HepG2 (cell line): Measurements from ENCODE around the gene MYH9. TPM values are rescaled to one million over a fixed set of nuclear protein-coding genes. Genes with fewer than 3 reads are reported as not detected.
A peak's percentile ranks its signal among the peaks of the same experiment; 100 is the strongest.

Source experiments
- BHLHE40 ChIP-seq: IDR thresholded peaks from 2 replicates; pipeline ENCODE4 v1.6.1; 2011; ENCODE audit warnings: low read length, improper control_type of control experiment
- ERF ChIP-seq: IDR thresholded peaks from 2 replicates; pipeline ENCODE4 v1.6.1; 2018; ENCODE audit warnings: missing biosample characterization, missing genetic modification reagents
- GTF2F1 ChIP-seq: fragments of 150-350 bp; IDR thresholded peaks from 2 replicates; pipeline ENCODE4 v1.6.1; 2014; ENCODE audit warnings: low read length
- HHEX ChIP-seq: IDR thresholded peaks from 2 replicates; pipeline ENCODE4 v1.6.1; 2016; ENCODE audit warnings: control low read depth
- HMG20B ChIP-seq: conservative IDR thresholded peaks from 2 replicates; pipeline ENCODE4 v1.6.1; 2016; ENCODE audit warnings: missing genetic modification reagents, missing compliant biosample characterization
- HNF4A ChIP-seq: sonication (generic); formaldehyde crosslinking; IDR thresholded peaks from 2 replicates; pipeline ENCODE4 v1.4.0; 2020; ENCODE audit warnings: missing genetic modification reagents
- KLF11 ChIP-seq: IDR thresholded peaks from 2 replicates; pipeline ENCODE4 v1.6.1; 2016; ENCODE audit warnings: missing compliant biosample characterization
- ZNF589 ChIP-seq: sonication (generic); formaldehyde crosslinking; conservative IDR thresholded peaks from 2 replicates; pipeline ENCODE4 v1.8.0; 2022; ENCODE audit warnings: mild to moderate bottlenecking, moderate library complexity, missing genetic modification reagents
- polyA plus RNA-seq, 8 experiments: library from polyadenylated mRNA; depleted of rRNA in 3 of 8; stranded (reverse) in 7 of 8; unstranded in 1 of 8; fragments of >200 nt; fragmentation: Illumina TruSeq in 4 of 8; extraction: Trizol in 4 of 8; gene quantifications; 2 replicates each; pipeline versions ENCODE4 v1.2.1 to v1.2.3, GENCODE V29; 2011 to 2016; ENCODE audit warnings: low read depth in 4 of 8, missing spikeins in 1 of 8, mixed read lengths in 1 of 8; ENCODE audit not compliant: insufficient read depth in 1 of 8
- total RNA-seq, 5 experiments: library from RNA; depleted of rRNA; stranded (reverse); fragments of >200 nt; fragmentation: Illumina TruSeq; extraction: Trizol; gene quantifications; 2 replicates each; pipeline ENCODE4 v1.2.3, GENCODE V29; 2016; ENCODE audit warnings: low read depth in 1 of 5
- TF ChIP-seq, protein P1 (sequence below): sonication (generic); formaldehyde crosslinking; IDR thresholded peaks from 2 replicates; pipeline ENCODE4 v1.4.0; 2020; ENCODE audit warnings: missing genetic modification reagents
- TF ChIP-seq, protein P2 (sequence below): sonication (generic); formaldehyde crosslinking; IDR thresholded peaks from 2 replicates; pipeline ENCODE4 v1.4.0; 2020; ENCODE audit warnings: missing genetic modification reagents, low read depth, mild to moderate bottlenecking, borderline replicate concordance

The MYH9 gene
- total and polyA plus RNA-seq, 2 of the 13 experiments (the other 11 are each of a cell fraction or from before 2014, with no cell fraction given), result 50.7 to 98.5 TPM

DNA sequence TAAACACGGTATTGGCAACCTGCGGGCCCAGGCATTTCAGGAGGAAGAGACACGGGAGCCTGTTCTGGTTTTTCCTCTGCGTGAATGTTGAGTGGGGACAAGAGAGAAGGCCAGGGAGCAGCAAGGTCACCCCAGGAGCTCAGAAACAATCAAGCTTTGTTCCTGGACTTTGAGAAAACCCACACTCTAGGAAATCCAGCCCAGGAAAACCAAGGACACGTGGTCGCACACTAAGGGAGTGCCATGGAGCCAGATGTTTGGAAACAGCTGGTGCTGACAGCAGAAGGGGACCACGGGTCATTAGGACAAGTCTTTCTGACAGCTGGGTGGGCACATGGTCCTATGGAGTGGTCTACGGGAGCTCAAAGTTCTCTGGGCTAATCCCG is 44.1 kb downstream of the MYH9 start (continued):
- TF ChIP-seq, protein P1, sequence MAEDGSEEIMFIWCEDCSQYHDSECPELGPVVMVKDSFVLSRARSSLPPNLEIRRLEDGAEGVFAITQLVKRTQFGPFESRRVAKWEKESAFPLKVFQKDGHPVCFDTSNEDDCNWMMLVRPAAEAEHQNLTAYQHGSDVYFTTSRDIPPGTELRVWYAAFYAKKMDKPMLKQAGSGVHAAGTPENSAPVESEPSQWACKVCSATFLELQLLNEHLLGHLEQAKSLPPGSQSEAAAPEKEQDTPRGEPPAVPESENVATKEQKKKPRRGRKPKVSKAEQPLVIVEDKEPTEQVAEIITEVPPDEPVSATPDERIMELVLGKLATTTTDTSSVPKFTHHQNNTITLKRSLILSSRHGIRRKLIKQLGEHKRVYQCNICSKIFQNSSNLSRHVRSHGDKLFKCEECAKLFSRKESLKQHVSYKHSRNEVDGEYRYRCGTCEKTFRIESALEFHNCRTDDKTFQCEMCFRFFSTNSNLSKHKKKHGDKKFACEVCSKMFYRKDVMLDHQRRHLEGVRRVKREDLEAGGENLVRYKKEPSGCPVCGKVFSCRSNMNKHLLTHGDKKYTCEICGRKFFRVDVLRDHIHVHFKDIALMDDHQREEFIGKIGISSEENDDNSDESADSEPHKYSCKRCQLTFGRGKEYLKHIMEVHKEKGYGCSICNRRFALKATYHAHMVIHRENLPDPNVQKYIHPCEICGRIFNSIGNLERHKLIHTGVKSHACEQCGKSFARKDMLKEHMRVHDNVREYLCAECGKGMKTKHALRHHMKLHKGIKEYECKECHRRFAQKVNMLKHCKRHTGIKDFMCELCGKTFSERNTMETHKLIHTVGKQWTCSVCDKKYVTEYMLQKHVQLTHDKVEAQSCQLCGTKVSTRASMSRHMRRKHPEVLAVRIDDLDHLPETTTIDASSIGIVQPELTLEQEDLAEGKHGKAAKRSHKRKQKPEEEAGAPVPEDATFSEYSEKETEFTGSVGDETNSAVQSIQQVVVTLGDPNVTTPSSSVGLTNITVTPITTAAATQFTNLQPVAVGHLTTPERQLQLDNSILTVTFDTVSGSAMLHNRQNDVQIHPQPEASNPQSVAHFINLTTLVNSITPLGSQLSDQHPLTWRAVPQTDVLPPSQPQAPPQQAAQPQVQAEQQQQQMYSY (CRISPR knock-in tag), result peak; percentile 62
- TF ChIP-seq HMG20B (CRISPR knock-in tag) (no peak), ZNF589 (CRISPR knock-in tag) (no peak), HHEX (no peak), GTF2F1 (no peak), ERF (CRISPR knock-in tag) (0 out of 2 replicates have a peak, but pooled peaks have one; percentile 46), BHLHE40 (no peak), HNF4A (CRISPR knock-in tag) (peak; percentile 81), KLF11 (no peak)
- TF ChIP-seq, protein P2, sequence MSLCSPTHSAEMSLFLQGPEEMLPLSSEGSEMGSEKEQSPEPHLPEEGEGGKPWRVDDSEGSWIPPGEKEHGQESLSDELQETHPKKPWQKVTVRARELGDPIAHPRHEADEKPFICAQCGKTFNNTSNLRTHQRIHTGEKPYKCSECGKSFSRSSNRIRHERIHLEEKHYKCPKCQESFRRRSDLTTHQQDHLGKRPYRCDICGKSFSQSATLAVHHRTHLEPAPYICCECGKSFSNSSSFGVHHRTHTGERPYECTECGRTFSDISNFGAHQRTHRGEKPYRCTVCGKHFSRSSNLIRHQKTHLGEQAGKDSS (CRISPR knock-in tag), result no peak
